Psoas muscle (tissue), 8 donors: ENCODE data around the gene BRI3. TPM values are rescaled to one million over a fixed set of nuclear protein-coding genes. Genes with fewer than 3 reads are reported as not detected.
"Not testable (repeated sequence)": the region's sequence is repeated elsewhere in the genome, so short reads cannot be mapped to it uniquely, and the experiment has no call there.

Experiments used
- ATAC-seq, 4 donors: fragments of 200-7000 bp; cut with Tn5 transposase; one replicate each; pipeline ENCODE4 v1.9.1; 2020; ENCODE audit warnings: moderate library complexity in 3 of 4, mild to moderate bottlenecking in 2 of 4
- DNase-seq, 2 donors: peaks; one replicate each; pipeline ENCODE4 v3.0.0-alpha.2; 2020
- H3K27ac ChIP-seq: fragments of 200-600 bp; one replicate; pipeline ENCODE4 v1.8.0; 2022
- H3K27me3 ChIP-seq, 3 donors: fragments of 200-600 bp in 1 of 3; one replicate each; pipeline versions ENCODE4 v1.6.1 to v1.8.0; 2013 to 2022; ENCODE audit warnings: low read length in 2 of 3, mild to moderate bottlenecking in 2 of 3, moderate library complexity in 1 of 3; ENCODE audit not compliant: insufficient read depth in 3 of 3
- H3K36me3 ChIP-seq, 2 donors: fragments of 200-600 bp in 1 of 2; one replicate each; pipeline versions ENCODE4 v1.6.1 to v1.8.0; 2013 to 2022; ENCODE audit warnings: low read depth in 1 of 2, mild to moderate bottlenecking in 1 of 2, moderate library complexity in 1 of 2; ENCODE audit not compliant: insufficient read depth in 1 of 2
- H3K4me1 ChIP-seq: fragments of 200-600 bp; one replicate; pipeline ENCODE4 v1.8.0; 2022
- H3K4me3 ChIP-seq: fragments of 200-600 bp; one replicate; pipeline ENCODE4 v1.8.0; 2022; ENCODE audit warnings: mild to moderate bottlenecking
- H3K9me3 ChIP-seq: fragments of 200-600 bp; one replicate; pipeline ENCODE4 v1.8.0; 2022
- CTCF ChIP-seq: fragments of 200-600 bp; IDR thresholded peaks from one replicate; pipeline ENCODE4 v1.8.0; 2022; ENCODE audit warnings: antibody characterized with exemption
- WGBS, 3 donors: extraction: QIAGEN DNeasy Blood & Tissue Kit; methylation state at CpG; one replicate each; pipeline versions ENCODE4 v1.1.6 to v1.1.7; 2013; 5-methylcytosine and 5-hydroxymethylcytosine counted together
- intact Hi-C, 2 donors: fragments of 100-400 bp; cut with DNase I; formaldehyde crosslinking; loops; one replicate each; pipeline versions ENCODE4 v1.11.0 to v1.14.2; 2022
- polyA plus RNA-seq, 3 donors: library from polyadenylated mRNA; stranded (reverse); fragments of 200-250 nt; gene quantifications; one replicate each; pipeline ENCODE4 v1.2.3, GENCODE V29; 2013
- total RNA-seq, 4 donors: library from RNA; stranded (reverse); fragmentation: NEBNext Ultra II Directional in 2 of 4; extraction: Animal tissue kit (Norgen Biotek cat#: 25700) in 2 of 4; gene quantifications; one replicate each; pipeline versions ENCODE4 v1.2.1 to v1.2.4, GENCODE V29; 2021 to 2023
- donor health status: healthy with polysubstance abuse.
- donor health status: DM: no; HTN: no; CAD: no; lungs with moderate emphysema.
- donor health status: Bipolar disorder and iron deficiency.
- donor health status: healthy.
- donor health status: DM: yes; HTN: yes; CAD: no.
- donor health status: DM: no; HTN: no; CAD: no.
- donor health status: DM: no; HTN: no; CAD: no.
- donor health status: DM: yes; HTN: yes; CAD: no.

BRI3 gene
- total and polyA plus RNA-seq, 7 donors, result 231 to 529 (median 435) TPM

- Histone ChIP-seq H3K27me3 (no peaks in the 10 kb centered on the region), H3K4me1 (no peaks in the 10 kb centered on the region), H3K4me3 (no peak overlapping the region), H3K36me3 (peaks cover 0 to 51% of the 10 kb centered on the region in 2 donors), H3K9me3 (no peaks in the 10 kb centered on the region), H3K27ac (no peak overlapping the region)
- 92% methylated on average over 14 of the region's 14 CpGs for WGBS, 3 donors
- ATAC-seq (no peak), DNase-seq (peak in 1 of 2 donors; percentile 28)
- intact Hi-C loops, result no loop called here
- no peak for TF ChIP-seq CTCF
These were observed 26.5 kb downstream of the BRI3 start for GRCh38 chr7:98307971-98308466.

GRCh38 chr7:98309566-98309965 is 28.1 kb downstream of the BRI3 start:
- Histone ChIP-seq H3K4me1 (no peaks in the 10 kb centered on the region), H3K27ac (no peak overlapping the region), H3K4me3 (no peak overlapping the region), H3K27me3 (no peaks in the 10 kb centered on the region), H3K9me3 (no peaks in the 10 kb centered on the region), H3K36me3 (peaks cover 0 to 49% of the 10 kb centered on the region in 2 donors)
- intact Hi-C loops, result no loop called here
- no peak for DNase-seq
- no peak for ATAC-seq
- 96 to 99% (median 96%) methylated on average over 8 of the region's 8 CpGs for WGBS, 3 donors
- no peak for TF ChIP-seq CTCF

GRCh38 chr7:98312201-98312600 is 30.7 kb downstream of the BRI3 start:
- DNase-seq (no peak), ATAC-seq (no peak)
- intact Hi-C loops, result no loop called here
- WGBS, 3 donors, result 80 to 85% (median 81%) methylated on average over 7 of the region's 7 CpGs
- no peak overlapping the region for H3K27ac ChIP-seq
- TF ChIP-seq CTCF, result no peak
- no peaks in the 10 kb centered on the region for H3K4me1 ChIP-seq
- H3K27me3 ChIP-seq, result no peaks in the 10 kb centered on the region
- H3K9me3 ChIP-seq, result no peaks in the 10 kb centered on the region
- H3K4me3 ChIP-seq, result no peak overlapping the region
- H3K36me3 ChIP-seq, result peaks cover 0 to 38% of the 10 kb centered on the region in 2 donors

- Histone ChIP-seq H3K27me3 (no peaks in the 10 kb centered on the region), H3K4me1 (no peaks in the 10 kb centered on the region), H3K27ac (no peak overlapping the region), H3K4me3 (no peak overlapping the region), H3K9me3 (no peaks in the 10 kb centered on the region), H3K36me3 (peaks cover 0 to 16% of the 10 kb centered on the region in 2 donors)
- intact Hi-C loops, result no loop called here
- no peak for DNase-seq
- TF ChIP-seq CTCF, result no peak
- ATAC-seq, result no peak
- 86 to 89% (median 89%) methylated on average over 11 of the region's 11 CpGs for WGBS, 3 donors
These were observed 33.0 kb downstream of the BRI3 start for GRCh38 chr7:98314469-98314868.

GRCh38 chr7:98315318-98315993 is 34.0 kb downstream of the BRI3 start:
- intact Hi-C loops, result no loop called here
- Histone ChIP-seq H3K4me3 (no peak overlapping the region), H3K4me1 (no peaks in the 10 kb centered on the region), H3K27me3 (no peaks in the 10 kb centered on the region), H3K9me3 (no peaks in the 10 kb centered on the region), H3K27ac (no peak overlapping the region), H3K36me3 (peaks cover 0 to 12% of the 10 kb centered on the region in 2 donors)
- ATAC-seq (no peak), DNase-seq (no peak)
- 76 to 88% (median 88%) methylated on average over 13 of the region's 13 CpGs for WGBS, 3 donors
- no peak for TF ChIP-seq CTCF

GRCh38 chr7:98315994-98316527 is 34.6 kb downstream of the BRI3 start:
- H3K9me3 ChIP-seq, H3K27me3 ChIP-seq, intact Hi-C loops, H3K4me1 ChIP-seq, ATAC-seq, H3K4me3 ChIP-seq, DNase-seq, H3K27ac ChIP-seq: not testable (repeated sequence)
- H3K36me3 ChIP-seq, result peaks cover 0 to 12% of the 10 kb centered on the region in 2 donors
- 93 to 97% (median 95%) methylated on average over 4 of the region's 4 CpGs for WGBS, 3 donors
